ENCODE results near the gene ACBD6. TPM values are rescaled to one million over a fixed set of nuclear protein-coding genes. Genes with fewer than 3 reads are reported as not detected.

The ACBD6 gene
- total and polyA plus RNA-seq, 10 of the 15 experiments (the other 5 are each of a cell fraction or from before 2014, with no cell fraction given), result 15.0 to 67.3 (median 55.0) TPM

DNA sequence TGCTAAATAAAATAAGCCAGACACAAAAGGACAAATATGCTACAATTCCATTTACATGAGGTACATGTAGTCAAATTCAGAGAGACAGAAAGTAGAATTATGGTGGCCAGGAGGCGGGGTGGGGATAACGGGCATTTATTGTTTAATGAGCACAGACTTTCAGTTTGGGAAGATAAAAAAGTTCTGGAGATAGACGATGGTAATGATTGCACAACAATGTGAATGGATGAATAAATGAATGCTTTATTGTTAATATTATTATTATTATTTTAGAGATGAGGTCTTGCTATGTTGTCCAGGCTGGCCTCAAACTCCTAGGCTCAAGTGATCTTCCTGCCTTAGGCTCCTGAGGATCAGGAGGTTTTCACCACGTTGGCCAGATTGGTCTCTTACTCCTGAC, 150.4 kb downstream of the ACBD6 start:
- SMC1A ChIA-PET (ENCODE audit: uncharacterized antibody, unreplicated experiment), result no interaction called here
- H3K27me3 ChIP-seq (replicated peaks in 1 of 2; ENCODE audit: control insufficient read depth in 2 of 2, insufficient read depth in 2 of 2, low read length in 1 of 2), result no peaks in the 10 kb centered on the region
- DNase-seq (ENCODE audit: low read depth, low spot score) (no peak), ATAC-seq (no peak), FAIRE-seq (no peak)
- H2AFZ ChIP-seq (ENCODE audit: control insufficient read depth, low read depth, low read length), result no peak overlapping the region
- no peaks in the 10 kb centered on the region for H3K36me3 ChIP-seq (ENCODE audit: control insufficient read depth in 2 of 2, insufficient read depth in 2 of 2, low read length in 1 of 2)
- POLR2A ChIA-PET, result no interaction called here
- H3K4me2 ChIP-seq (ENCODE audit: control insufficient read depth, insufficient read depth), result no peak overlapping the region
- H3K9me3 ChIP-seq (replicated peaks; ENCODE audit: control insufficient read depth, insufficient read depth, low read length), result no peaks in the 10 kb centered on the region
- no peak overlapping the region for H3K9ac ChIP-seq (ENCODE audit: control insufficient read depth, insufficient read depth, low read length)
- WGBS (ENCODE audit: insufficient coverage, insufficient replicate concordance, low lambda C conversion rate, missing lambda C conversion rate), result 92% methylated on average over 4 of the region's 4 CpGs
- no peak overlapping the region for H3K27ac ChIP-seq (ENCODE audit: control insufficient read depth, insufficient read depth)
- TF ChIP-seq, protein P1, sequence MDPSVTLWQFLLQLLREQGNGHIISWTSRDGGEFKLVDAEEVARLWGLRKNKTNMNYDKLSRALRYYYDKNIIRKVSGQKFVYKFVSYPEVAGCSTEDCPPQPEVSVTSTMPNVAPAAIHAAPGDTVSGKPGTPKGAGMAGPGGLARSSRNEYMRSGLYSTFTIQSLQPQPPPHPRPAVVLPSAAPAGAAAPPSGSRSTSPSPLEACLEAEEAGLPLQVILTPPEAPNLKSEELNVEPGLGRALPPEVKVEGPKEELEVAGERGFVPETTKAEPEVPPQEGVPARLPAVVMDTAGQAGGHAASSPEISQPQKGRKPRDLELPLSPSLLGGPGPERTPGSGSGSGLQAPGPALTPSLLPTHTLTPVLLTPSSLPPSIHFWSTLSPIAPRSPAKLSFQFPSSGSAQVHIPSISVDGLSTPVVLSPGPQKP (IDR thresholded peaks at IDR 0.05; ENCODE audit: low read depth, low read length), result no peak
- no peak for TF ChIP-seq ATF7 (IDR thresholded peaks at IDR 0.05; ENCODE audit: low read depth)
- no peak for TF ChIP-seq JUNB (IDR thresholded peaks at IDR 0.05)
- no peak for TF ChIP-seq DPF2 (IDR thresholded peaks at IDR 0.05)
- TF ChIP-seq CBX3 (IDR thresholded peaks at IDR 0.05; ENCODE audit: borderline replicate concordance, low read depth), result no peak
- TF ChIP-seq SMARCA5 (IDR thresholded peaks at IDR 0.05), result no peak
- TF ChIP-seq, protein P2, sequence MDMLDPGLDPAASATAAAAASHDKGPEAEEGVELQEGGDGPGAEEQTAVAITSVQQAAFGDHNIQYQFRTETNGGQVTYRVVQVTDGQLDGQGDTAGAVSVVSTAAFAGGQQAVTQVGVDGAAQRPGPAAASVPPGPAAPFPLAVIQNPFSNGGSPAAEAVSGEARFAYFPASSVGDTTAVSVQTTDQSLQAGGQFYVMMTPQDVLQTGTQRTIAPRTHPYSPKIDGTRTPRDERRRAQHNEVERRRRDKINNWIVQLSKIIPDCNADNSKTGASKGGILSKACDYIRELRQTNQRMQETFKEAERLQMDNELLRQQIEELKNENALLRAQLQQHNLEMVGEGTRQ (IDR thresholded peaks at IDR 0.05; ENCODE audit: borderline replicate concordance, low read depth, low read length), result no peak
- RAD21 ChIA-PET (ENCODE audit: unreplicated experiment), result no interaction called here
- CTCF ChIA-PET, result no interaction called here
- intact Hi-C loops (cut with micrococcal nuclease; ENCODE audit: unreplicated experiment) (no loop called here), in situ Hi-C loops (cut with MboI) (no loop called here)
- no peaks in the 10 kb centered on the region for H4K20me1 ChIP-seq (ENCODE audit: control insufficient read depth, insufficient read depth)
- H3K4me3 ChIP-seq, result no peak overlapping the region
- no peaks in the 10 kb centered on the region for H3K4me1 ChIP-seq (ENCODE audit: control insufficient read depth, insufficient read depth, low read length)
- no peaks in the 10 kb centered on the region for H3K79me2 ChIP-seq (ENCODE audit: control insufficient read depth, insufficient read depth, low read length)
- no TSS peak for BruUV-seq (replicated peaks)

DNA sequence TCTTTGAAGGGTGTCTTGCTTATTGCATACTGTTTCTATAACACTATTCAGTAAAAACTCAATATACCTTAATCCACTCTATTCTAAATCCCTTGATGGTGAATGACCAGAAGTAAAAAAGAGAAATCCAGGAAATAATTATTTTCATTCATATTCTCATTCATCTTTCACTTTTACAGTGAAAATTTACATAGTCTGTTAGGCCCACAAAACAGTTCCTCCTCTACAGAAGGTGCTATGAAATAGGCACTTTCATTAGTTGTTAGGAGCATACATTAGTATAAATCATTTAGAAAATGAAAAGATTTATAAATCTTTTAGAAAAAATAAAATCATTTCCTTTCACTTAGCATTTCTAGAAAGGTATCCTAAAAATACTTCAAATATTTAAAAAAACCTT, 157.2 kb downstream of the ACBD6 start:
- ChIA-PET RAD21 (ENCODE audit: unreplicated experiment) (no interaction called here), POLR2A (no interaction called here), CTCF (interaction anchor here (0.6 kb wide), 1 partner anchor 123 kb away, joined by 3 read pairs; no protein-coding TSS in a partner anchor), SMC1A (ENCODE audit: uncharacterized antibody, unreplicated experiment) (interaction anchor here (1.3 kb wide), 2 partner anchors 12 to 17 kb away, joined by 3 to 4 read pairs; no protein-coding TSS in a partner anchor)
- no peak for DNase-seq (ENCODE audit: low read depth, low spot score)
- ATAC-seq, result no peak
- Histone ChIP-seq H3K9ac (ENCODE audit: control insufficient read depth, insufficient read depth, low read length) (no peak overlapping the region), H3K4me2 (ENCODE audit: control insufficient read depth, insufficient read depth) (no peak overlapping the region), H4K20me1 (ENCODE audit: control insufficient read depth, insufficient read depth) (no peaks in the 10 kb centered on the region), H3K4me3 (no peak overlapping the region), H3K4me1 (ENCODE audit: control insufficient read depth, insufficient read depth, low read length) (peaks cover 5% of the 10 kb centered on the region; the same call in 1 of the 2 replicates), H2AFZ (ENCODE audit: control insufficient read depth, low read depth, low read length) (no peak overlapping the region), H3K27me3 (replicated peaks in 1 of 2; ENCODE audit: control insufficient read depth in 2 of 2, insufficient read depth in 2 of 2, low read length in 1 of 2) (no peaks in the 10 kb centered on the region), H3K79me2 (ENCODE audit: control insufficient read depth, insufficient read depth, low read length) (no peaks in the 10 kb centered on the region), H3K27ac (ENCODE audit: control insufficient read depth, insufficient read depth) (no peak overlapping the region), H3K9me3 (replicated peaks; ENCODE audit: control insufficient read depth, insufficient read depth, low read length) (no peaks in the 10 kb centered on the region), H3K36me3 (ENCODE audit: control insufficient read depth in 2 of 2, insufficient read depth in 2 of 2, low read length in 1 of 2) (no peaks in the 10 kb centered on the region)
- in situ Hi-C loops (cut with MboI) (no loop called here), intact Hi-C loops (cut with micrococcal nuclease; ENCODE audit: unreplicated experiment) (no loop called here)
- BruUV-seq (replicated peaks), result no TSS peak
- no peak for FAIRE-seq
- TF ChIP-seq ZNF274 (IDR thresholded peaks at IDR 0.05; ENCODE audit: insufficient read depth, insufficient read length), result no peak
- TF ChIP-seq, protein P1 (IDR thresholded peaks at IDR 0.05; ENCODE audit: low read depth, low read length), result no peak
- TF ChIP-seq SRF (IDR thresholded peaks at IDR 0.05; ENCODE audit: low read depth in 2 of 2, low read length in 2 of 2), result no peak
- TF ChIP-seq PAX8 (IDR thresholded peaks at IDR 0.05), result no peak
- TF ChIP-seq NBN (IDR thresholded peaks at IDR 0.05), result no peak
- TF ChIP-seq NR2C1 (IDR thresholded peaks at IDR 0.05), result no peak
- TF ChIP-seq, protein P3, sequence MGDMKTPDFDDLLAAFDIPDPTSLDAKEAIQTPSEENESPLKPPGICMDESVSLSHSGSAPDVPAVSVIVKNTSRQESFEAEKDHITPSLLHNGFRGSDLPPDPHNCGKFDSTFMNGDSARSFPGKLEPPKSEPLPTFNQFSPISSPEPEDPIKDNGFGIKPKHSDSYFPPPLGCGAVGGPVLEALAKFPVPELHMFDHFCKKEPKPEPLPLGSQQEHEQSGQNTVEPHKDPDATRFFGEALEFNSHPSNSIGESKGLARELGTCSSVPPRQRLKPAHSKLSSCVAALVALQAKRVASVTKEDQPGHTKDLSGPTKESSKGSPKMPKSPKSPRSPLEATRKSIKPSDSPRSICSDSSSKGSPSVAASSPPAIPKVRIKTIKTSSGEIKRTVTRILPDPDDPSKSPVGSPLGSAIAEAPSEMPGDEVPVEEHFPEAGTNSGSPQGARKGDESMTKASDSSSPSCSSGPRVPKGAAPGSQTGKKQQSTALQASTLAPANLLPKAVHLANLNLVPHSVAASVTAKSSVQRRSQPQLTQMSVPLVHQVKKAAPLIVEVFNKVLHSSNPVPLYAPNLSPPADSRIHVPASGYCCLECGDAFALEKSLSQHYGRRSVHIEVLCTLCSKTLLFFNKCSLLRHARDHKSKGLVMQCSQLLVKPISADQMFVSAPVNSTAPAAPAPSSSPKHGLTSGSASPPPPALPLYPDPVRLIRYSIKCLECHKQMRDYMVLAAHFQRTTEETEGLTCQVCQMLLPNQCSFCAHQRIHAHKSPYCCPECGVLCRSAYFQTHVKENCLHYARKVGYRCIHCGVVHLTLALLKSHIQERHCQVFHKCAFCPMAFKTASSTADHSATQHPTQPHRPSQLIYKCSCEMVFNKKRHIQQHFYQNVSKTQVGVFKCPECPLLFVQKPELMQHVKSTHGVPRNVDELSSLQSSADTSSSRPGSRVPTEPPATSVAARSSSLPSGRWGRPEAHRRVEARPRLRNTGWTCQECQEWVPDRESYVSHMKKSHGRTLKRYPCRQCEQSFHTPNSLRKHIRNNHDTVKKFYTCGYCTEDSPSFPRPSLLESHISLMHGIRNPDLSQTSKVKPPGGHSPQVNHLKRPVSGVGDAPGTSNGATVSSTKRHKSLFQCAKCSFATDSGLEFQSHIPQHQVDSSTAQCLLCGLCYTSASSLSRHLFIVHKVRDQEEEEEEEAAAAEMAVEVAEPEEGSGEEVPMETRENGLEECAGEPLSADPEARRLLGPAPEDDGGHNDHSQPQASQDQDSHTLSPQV (IDR thresholded peaks at IDR 0.05), result no peak

All from GM12878 (cell line).